Lower lobe of right lung (tissue), 2 donors: Measurements from ENCODE around the gene PGM2L1. TPM values are rescaled to one million over a fixed set of nuclear protein-coding genes. Genes with fewer than 3 reads are reported as not detected.

ENCODE experiments used
- ATAC-seq, 2 donors: fragments of 200-7000 bp; cut with Tn5 transposase; one replicate each; pipeline ENCODE4 v1.9.1; 2020 to 2022; ENCODE audit warnings: mild to moderate bottlenecking in 2 of 2, moderate library complexity in 2 of 2
- DNase-seq: peaks from one replicate; pipeline ENCODE4 v3.0.0-alpha.2; 2020
- H3K27ac ChIP-seq: fragments of 200-600 bp; one replicate; pipeline ENCODE4 v1.8.0; 2022
- H3K27me3 ChIP-seq: fragments of 200-600 bp; one replicate; pipeline ENCODE4 v1.8.0; 2022; ENCODE audit warnings: low read depth
- H3K36me3 ChIP-seq: fragments of 200-600 bp; one replicate; pipeline ENCODE4 v1.8.0; 2022; ENCODE audit warnings: mild to moderate bottlenecking
- H3K4me1 ChIP-seq: fragments of 200-600 bp; one replicate; pipeline ENCODE4 v1.8.0; 2022
- H3K4me3 ChIP-seq: fragments of 200-600 bp; one replicate; pipeline ENCODE4 v1.8.0; 2022; ENCODE audit warnings: mild to moderate bottlenecking
- H3K9me3 ChIP-seq: fragments of 200-600 bp; one replicate; pipeline ENCODE4 v1.8.0; 2022
- intact Hi-C: fragments of 100-400 bp; cut with DNase I; formaldehyde crosslinking; loops from one replicate; pipeline ENCODE4 v1.11.0; 2022
- total RNA-seq: library from RNA; stranded (reverse); fragmentation: NEBNext Ultra II Directional; extraction: Animal tissue kit (Norgen Biotek cat#: 25700); gene quantifications from one replicate; pipeline ENCODE4 v1.2.1, GENCODE V29; 2021
- TF ChIP-seq, protein P1 (sequence below): fragments of 200-600 bp; IDR thresholded peaks from one replicate; pipeline ENCODE4 v1.8.0; 2022; ENCODE audit warnings: antibody characterized with exemption, mild to moderate bottlenecking
- donor health status: DM: no; HTN: yes; CAD: no; lungs with severe emphysema.

PGM2L1 gene
- total RNA-seq, 1 donor from 2014 or later: 5.2 TPM

- no peak overlapping the region for H3K27ac ChIP-seq
- intact Hi-C loops: no loop called here
- TF ChIP-seq, protein P1, sequence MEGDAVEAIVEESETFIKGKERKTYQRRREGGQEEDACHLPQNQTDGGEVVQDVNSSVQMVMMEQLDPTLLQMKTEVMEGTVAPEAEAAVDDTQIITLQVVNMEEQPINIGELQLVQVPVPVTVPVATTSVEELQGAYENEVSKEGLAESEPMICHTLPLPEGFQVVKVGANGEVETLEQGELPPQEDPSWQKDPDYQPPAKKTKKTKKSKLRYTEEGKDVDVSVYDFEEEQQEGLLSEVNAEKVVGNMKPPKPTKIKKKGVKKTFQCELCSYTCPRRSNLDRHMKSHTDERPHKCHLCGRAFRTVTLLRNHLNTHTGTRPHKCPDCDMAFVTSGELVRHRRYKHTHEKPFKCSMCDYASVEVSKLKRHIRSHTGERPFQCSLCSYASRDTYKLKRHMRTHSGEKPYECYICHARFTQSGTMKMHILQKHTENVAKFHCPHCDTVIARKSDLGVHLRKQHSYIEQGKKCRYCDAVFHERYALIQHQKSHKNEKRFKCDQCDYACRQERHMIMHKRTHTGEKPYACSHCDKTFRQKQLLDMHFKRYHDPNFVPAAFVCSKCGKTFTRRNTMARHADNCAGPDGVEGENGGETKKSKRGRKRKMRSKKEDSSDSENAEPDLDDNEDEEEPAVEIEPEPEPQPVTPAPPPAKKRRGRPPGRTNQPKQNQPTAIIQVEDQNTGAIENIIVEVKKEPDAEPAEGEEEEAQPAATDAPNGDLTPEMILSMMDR: no peak
- peak; percentile 78 to 86 for ATAC-seq
- H3K9me3 ChIP-seq: no peaks in the 10 kb centered on the region
- no peak for DNase-seq
- no peaks in the 10 kb centered on the region for H3K36me3 ChIP-seq
- peaks cover 11% of the 10 kb centered on the region for H3K4me1 ChIP-seq
- H3K4me3 ChIP-seq: no peak overlapping the region
- no peaks in the 10 kb centered on the region for H3K27me3 ChIP-seq
These were observed 45.0 kb upstream of the PGM2L1 start for GRCh38 chr11:74443071-74443864.

DNA sequence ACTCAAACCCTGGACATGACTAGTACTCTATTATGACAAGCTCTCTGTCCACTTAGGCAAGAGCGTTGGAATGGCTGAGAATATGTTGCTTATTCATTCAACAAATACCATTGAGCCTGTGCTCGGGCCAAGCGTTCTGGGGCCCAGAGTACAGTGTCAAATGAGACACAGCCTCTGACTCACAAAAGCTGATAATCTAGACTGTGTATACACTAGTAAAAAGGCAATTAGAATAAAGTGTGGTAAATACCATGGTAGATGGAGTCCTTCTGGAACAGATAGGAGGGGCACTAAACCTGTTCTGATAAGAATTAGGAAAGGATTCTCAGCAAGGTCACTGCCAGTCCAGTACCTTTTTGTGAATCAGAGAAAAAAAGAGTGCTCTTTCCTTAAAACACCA lies 44.4 kb upstream of the PGM2L1 start:
- no peak for DNase-seq

GRCh38 chr11:74438681-74439080 lies 40.4 kb upstream of the PGM2L1 start:
- H3K9me3 ChIP-seq: no peaks in the 10 kb centered on the region
- H3K27ac ChIP-seq: no peak overlapping the region

More for the DNA sequence above, 44.4 kb upstream of the PGM2L1 start:
- peaks cover 11% of the 10 kb centered on the region for H3K4me1 ChIP-seq
- TF ChIP-seq, protein P1: no peak
- no peaks in the 10 kb centered on the region for H3K27me3 ChIP-seq
- intact Hi-C loops: no loop called here
- H3K4me3 ChIP-seq: no peak overlapping the region
- H3K9me3 ChIP-seq: no peaks in the 10 kb centered on the region
- H3K27ac ChIP-seq: no peak overlapping the region
- ATAC-seq: peak; percentile 72 to 85
- no peaks in the 10 kb centered on the region for H3K36me3 ChIP-seq

DNA sequence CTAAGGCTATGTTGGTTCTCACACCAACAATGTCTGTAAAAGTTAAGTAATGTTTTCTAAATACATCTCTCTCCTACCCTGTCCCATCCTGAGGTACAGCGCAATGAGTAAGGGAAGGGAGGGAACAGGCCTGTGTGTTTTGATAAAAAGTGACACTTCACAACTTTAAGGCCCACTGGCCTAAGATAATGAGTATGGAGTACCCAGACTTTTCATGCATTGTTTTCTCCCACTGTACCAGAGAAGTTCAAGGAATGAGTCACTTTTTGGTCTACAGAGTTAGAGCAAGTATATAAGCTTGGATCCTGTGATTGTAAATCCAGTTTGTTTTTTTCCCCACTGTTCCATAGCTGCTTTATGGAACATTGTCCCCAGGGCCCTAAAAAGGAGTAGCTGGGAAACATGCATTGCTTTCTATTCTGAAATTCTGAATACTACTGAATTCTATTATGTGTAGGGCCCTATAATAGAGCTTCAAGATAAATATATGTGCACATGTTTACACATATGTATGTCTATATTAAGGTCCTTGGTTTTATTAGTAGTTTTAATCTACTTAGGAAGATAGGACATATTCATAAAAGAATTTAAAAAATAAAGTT lies 39.3 kb upstream of the PGM2L1 start:
- no peak for ATAC-seq
- Histone ChIP-seq H3K4me1 (no peaks in the 10 kb centered on the region), H3K36me3 (no peaks in the 10 kb centered on the region), H3K4me3 (no peak overlapping the region), H3K27ac (no peak overlapping the region), H3K27me3 (no peaks in the 10 kb centered on the region), H3K9me3 (no peaks in the 10 kb centered on the region)
- intact Hi-C loops: no loop called here
- DNase-seq: no peak
- TF ChIP-seq, protein P1: no peak

More at GRCh38 chr11:74438681-74439080, 40.4 kb upstream of the PGM2L1 start:
- Histone ChIP-seq H3K4me3 (no peak overlapping the region), H3K4me1 (peaks cover 11% of the 10 kb centered on the region), H3K36me3 (no peaks in the 10 kb centered on the region), H3K27me3 (no peaks in the 10 kb centered on the region)
- DNase-seq: no peak
- TF ChIP-seq, protein P1: no peak
- no peak for ATAC-seq
- intact Hi-C loops: no loop called here

DNA sequence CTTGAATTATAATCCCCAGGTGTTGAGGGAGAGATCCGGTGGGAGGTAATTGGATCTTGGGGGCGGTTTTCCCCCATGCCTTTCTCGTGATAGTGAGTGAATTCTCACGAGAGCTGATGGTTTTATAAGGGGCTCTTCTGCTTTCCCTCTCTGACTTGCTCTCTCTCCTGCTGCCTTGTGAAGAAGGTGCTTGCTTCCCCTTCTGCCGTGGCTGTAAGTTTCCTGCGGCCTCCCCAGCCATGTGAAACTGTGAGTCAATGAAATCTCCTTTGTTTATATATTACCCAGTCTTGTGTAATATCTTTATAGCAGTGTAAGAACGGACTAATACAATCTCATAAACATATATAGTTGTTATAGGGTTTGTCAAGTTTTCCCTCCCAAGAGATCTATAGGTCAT lies 36.3 kb upstream of the PGM2L1 start:
- TF ChIP-seq, protein P1: no peak
- Histone ChIP-seq H3K27me3 (no peaks in the 10 kb centered on the region), H3K36me3 (no peaks in the 10 kb centered on the region), H3K9me3 (no peaks in the 10 kb centered on the region), H3K4me3 (no peak overlapping the region), H3K27ac (no peak overlapping the region), H3K4me1 (no peaks in the 10 kb centered on the region)
- ATAC-seq (no peak), DNase-seq (no peak)
- intact Hi-C loops: no loop called here
